ENCODE data around the gene NSRP1.

- TF ChIP-seq CTCF (optimal IDR thresholded peaks at IDR 0.05 in 1 of 3, IDR thresholded peaks at IDR 0.05 in 1 of 3, conservative IDR thresholded peaks at IDR 0.05 in 1 of 3; ENCODE audit: extremely low read depth in 1 of 3, insufficient read depth in 2 of 3, low read length in 3 of 3) (no peak), EZH2 (IDR thresholded peaks at IDR 0.05; ENCODE audit: low read length) (no peak)
Measured at GRCh38 chr17:30208214-30208613, 91.6 kb downstream of the NSRP1 start.

All from keratinocyte (primary cell).